Measurements from ENCODE around the gene MAPK11.

- no peak for TF ChIP-seq CTCF (IDR thresholded peaks at IDR 0.05)
- no peak for TF ChIP-seq POLR2A (IDR thresholded peaks at IDR 0.05)
- TF ChIP-seq POLR2AphosphoS5 (IDR thresholded peaks at IDR 0.05) = no peak
- TF ChIP-seq EP300 (IDR thresholded peaks at IDR 0.05; ENCODE audit: low read depth) = no peak
Measured at GRCh38 chr22:50261615-50262459, 8.3 kb downstream of the MAPK11 start, which contains the start of gene MAPK12.

All from transverse colon (tissue), 4 donors.